ENCODE measurements around the gene MACROD2.

MACROD2 gene

GRCh38 chr20:14284443-14284842 is 289.1 kb downstream of the MACROD2 start:
- DNase-seq (ENCODE audit: low read depth): no peak
- H3K4me3 ChIP-seq (ENCODE audit: low read length): no peak overlapping the region
- no peak for TF ChIP-seq CTCF (conservative IDR thresholded peaks at IDR 0.05; ENCODE audit: low read depth, low read length)

- no peak for DNase-seq (ENCODE audit: low read depth)
- TF ChIP-seq CTCF (conservative IDR thresholded peaks at IDR 0.05; ENCODE audit: low read depth, low read length): no peak
- no peak overlapping the region for H3K4me3 ChIP-seq (ENCODE audit: low read length)
These were observed 293.3 kb downstream of the MACROD2 start for GRCh38 chr20:14288341-14289330.

GRCh38 chr20:14291502-14291901 is 296.2 kb downstream of the MACROD2 start:
- no peak for DNase-seq (ENCODE audit: low read depth)
- no peak for TF ChIP-seq CTCF (conservative IDR thresholded peaks at IDR 0.05; ENCODE audit: low read depth, low read length)
- H3K4me3 ChIP-seq (ENCODE audit: low read length): no peak overlapping the region

GRCh38 chr20:14295238-14295637 is 299.9 kb downstream of the MACROD2 start:
- no peak for DNase-seq (ENCODE audit: low read depth)
- no peak for TF ChIP-seq CTCF (conservative IDR thresholded peaks at IDR 0.05; ENCODE audit: low read depth, low read length)
- H3K4me3 ChIP-seq (ENCODE audit: low read length): no peak overlapping the region

- no peak for DNase-seq (ENCODE audit: low read depth)
- no peak overlapping the region for H3K4me3 ChIP-seq (ENCODE audit: low read length)
- TF ChIP-seq CTCF (conservative IDR thresholded peaks at IDR 0.05; ENCODE audit: low read depth, low read length): no peak
These were observed 300.5 kb downstream of the MACROD2 start for GRCh38 chr20:14295770-14296309.

GRCh38 chr20:14299831-14300230 is 304.5 kb downstream of the MACROD2 start:
- DNase-seq (ENCODE audit: low read depth): no peak
- H3K4me3 ChIP-seq (ENCODE audit: low read length): no peak overlapping the region
- no peak for TF ChIP-seq CTCF (conservative IDR thresholded peaks at IDR 0.05; ENCODE audit: low read depth, low read length)

- H3K4me3 ChIP-seq (ENCODE audit: low read length): no peak overlapping the region
- TF ChIP-seq CTCF (conservative IDR thresholded peaks at IDR 0.05; ENCODE audit: low read depth, low read length): no peak
- no peak for DNase-seq (ENCODE audit: low read depth)
These were observed 307.8 kb downstream of the MACROD2 start for GRCh38 chr20:14303106-14303505.

Measured in retinal pigment epithelial cell (primary cell).